PC-3 (cell line): ENCODE measurements around the gene SBNO2.

Experiments
- EZH2 ChIP-seq: fragments of 300-600 bp; sonication (generic); IDR thresholded peaks from one replicate; pipeline ENCODE4 v1.6.1; 2017; ENCODE audit warnings: antibody characterized with exemption, mild to moderate bottlenecking, low read length; ENCODE audit not compliant: unreplicated experiment
- TF ChIP-seq, protein P1 (sequence below): fragments of 300-600 bp; sonication (generic); conservative IDR thresholded peaks from 2 replicates; pipeline ENCODE4 v1.5.1; 2017; ENCODE audit warnings: antibody characterized with exemption, low read depth, mild to moderate bottlenecking, low read length

DNA sequence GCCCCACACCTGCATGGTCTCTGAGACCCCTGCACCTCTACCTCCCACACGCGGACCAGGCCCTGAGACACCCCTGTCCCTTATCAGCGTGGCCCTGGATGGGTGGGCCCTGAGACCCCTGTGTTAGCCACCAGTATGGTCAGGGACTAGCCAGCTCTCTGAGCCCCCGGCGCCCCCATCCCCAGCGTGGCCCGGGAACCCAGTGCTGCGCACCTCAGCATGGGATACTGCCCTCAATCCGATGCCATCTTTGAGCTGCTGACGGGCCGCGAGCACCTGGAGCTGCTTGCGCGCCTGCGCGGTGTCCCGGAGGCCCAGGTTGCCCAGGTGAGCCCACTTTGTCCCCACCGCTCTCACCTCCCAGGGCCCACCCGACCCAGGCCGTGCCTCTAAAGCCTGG lies 112.1 kb downstream of the SBNO2 start:
- TF ChIP-seq, protein P1, sequence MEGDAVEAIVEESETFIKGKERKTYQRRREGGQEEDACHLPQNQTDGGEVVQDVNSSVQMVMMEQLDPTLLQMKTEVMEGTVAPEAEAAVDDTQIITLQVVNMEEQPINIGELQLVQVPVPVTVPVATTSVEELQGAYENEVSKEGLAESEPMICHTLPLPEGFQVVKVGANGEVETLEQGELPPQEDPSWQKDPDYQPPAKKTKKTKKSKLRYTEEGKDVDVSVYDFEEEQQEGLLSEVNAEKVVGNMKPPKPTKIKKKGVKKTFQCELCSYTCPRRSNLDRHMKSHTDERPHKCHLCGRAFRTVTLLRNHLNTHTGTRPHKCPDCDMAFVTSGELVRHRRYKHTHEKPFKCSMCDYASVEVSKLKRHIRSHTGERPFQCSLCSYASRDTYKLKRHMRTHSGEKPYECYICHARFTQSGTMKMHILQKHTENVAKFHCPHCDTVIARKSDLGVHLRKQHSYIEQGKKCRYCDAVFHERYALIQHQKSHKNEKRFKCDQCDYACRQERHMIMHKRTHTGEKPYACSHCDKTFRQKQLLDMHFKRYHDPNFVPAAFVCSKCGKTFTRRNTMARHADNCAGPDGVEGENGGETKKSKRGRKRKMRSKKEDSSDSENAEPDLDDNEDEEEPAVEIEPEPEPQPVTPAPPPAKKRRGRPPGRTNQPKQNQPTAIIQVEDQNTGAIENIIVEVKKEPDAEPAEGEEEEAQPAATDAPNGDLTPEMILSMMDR, result no peak
- no peak for TF ChIP-seq EZH2
